Activated CD4-positive, alpha-beta memory T cell treated with anti-CD3 and anti-CD28 coated beads, Interleukin-2, amount 10 ng/mL, durations not matched to agents 7 days and 5 days (primary cell): ENCODE measurements around the gene FAM180A. TPM values are rescaled to one million over a fixed set of nuclear protein-coding genes. Genes with fewer than 3 reads are reported as not detected.

Experiments
- CTCF ChIA-PET: fragments of 350-600 bp; sonication (Branson Sonifier 250); formaldehyde crosslinking; loops from one replicate; lab custom pipeline; 2021; ENCODE audit warnings: antibody characterized with exemption, inconsistent platforms; lab: Charles Lee
- POLR2A ChIA-PET: fragments of 350-600 bp; sonication (Branson Sonifier 250); formaldehyde crosslinking; loops from one replicate; lab custom pipeline; 2021; ENCODE audit warnings: antibody characterized with exemption; lab: Charles Lee
- DNase-seq: peaks from one replicate; pipeline ENCODE4 v3.0.0-alpha.2; 2020
- H3K27ac Mint-ChIP-seq: one replicate; pipeline ENCODE4 v1.8.0; 2021; ENCODE audit warnings: mild to moderate bottlenecking, mixed read lengths
- H3K27me3 Mint-ChIP-seq: one replicate; pipeline ENCODE4 v1.8.0; 2021; ENCODE audit warnings: mixed read lengths
- H3K36me3 Mint-ChIP-seq: one replicate; pipeline ENCODE4 v1.8.0; 2021; ENCODE audit warnings: low read depth, mixed read lengths
- H3K4me1 Mint-ChIP-seq: one replicate; pipeline ENCODE4 v1.8.0; 2021; ENCODE audit warnings: mixed read lengths
- H3K4me3 Mint-ChIP-seq: one replicate; pipeline ENCODE4 v1.8.0; 2021; ENCODE audit warnings: mild to moderate bottlenecking, mixed read lengths
- H3K9me3 Mint-ChIP-seq: one replicate; pipeline ENCODE4 v1.8.0; 2021; ENCODE audit warnings: mixed read lengths
- total RNA-seq, 2 experiments: library from RNA; stranded (reverse); gene quantifications; one replicate each; pipeline ENCODE4 v1.2.3, GENCODE V29; 2021

FAM180A gene
- total RNA-seq: not detected

GRCh38 chr7:135748770-135749169, at the start of gene FAM180A:
FAM180A (minus strand) TSS chr7:135748813; CDS start chr7:135748580, 233 bp downstream.
- Mint-ChIP-seq H3K4me1 (no peaks in the 10 kb centered on the region), H3K9me3 (no peaks in the 10 kb centered on the region), H3K4me3 (no peak within 1 kb of the TSS), H3K27ac (no peak within 1 kb of the TSS), H3K36me3 (no peaks in the 10 kb centered on the region), H3K27me3 (peaks cover 1% of the 10 kb centered on the region)
- ChIA-PET CTCF (no interaction called here), POLR2A (no interaction called here)
- DNase-seq: no peak

GRCh38 chr7:135798095-135798494, 49.5 kb upstream of the FAM180A start:
- POLR2A ChIA-PET: no interaction called here
- no peaks in the 10 kb centered on the region for H3K9me3 Mint-ChIP-seq
- peaks cover 3% of the 10 kb centered on the region for H3K27me3 Mint-ChIP-seq
- peaks cover 5% of the 10 kb centered on the region for H3K4me1 Mint-ChIP-seq
- no peak overlapping the region for H3K4me3 Mint-ChIP-seq
- H3K36me3 Mint-ChIP-seq: no peaks in the 10 kb centered on the region
- CTCF ChIA-PET: interaction anchor here (6.3 kb wide), 1 partner anchor 211 kb away, joined by 47 read pairs; no protein-coding TSS in a partner anchor
- DNase-seq: no peak
- no peak overlapping the region for H3K27ac Mint-ChIP-seq

GRCh38 chr7:135795846-135796570, 47.4 kb upstream of the FAM180A start:
- H3K4me1 Mint-ChIP-seq: peaks cover 2% of the 10 kb centered on the region
- ChIA-PET CTCF (no interaction called here), POLR2A (no interaction called here)
- H3K27ac Mint-ChIP-seq: no peak overlapping the region
- H3K9me3 Mint-ChIP-seq: no peaks in the 10 kb centered on the region
- H3K27me3 Mint-ChIP-seq: peaks cover 3% of the 10 kb centered on the region
- H3K36me3 Mint-ChIP-seq: no peaks in the 10 kb centered on the region
- no peak overlapping the region for H3K4me3 Mint-ChIP-seq
- DNase-seq: no peak

GRCh38 chr7:135793841-135794240, 45.2 kb upstream of the FAM180A start:
- no peaks in the 10 kb centered on the region for H3K36me3 Mint-ChIP-seq
- no peaks in the 10 kb centered on the region for H3K4me1 Mint-ChIP-seq

DNA sequence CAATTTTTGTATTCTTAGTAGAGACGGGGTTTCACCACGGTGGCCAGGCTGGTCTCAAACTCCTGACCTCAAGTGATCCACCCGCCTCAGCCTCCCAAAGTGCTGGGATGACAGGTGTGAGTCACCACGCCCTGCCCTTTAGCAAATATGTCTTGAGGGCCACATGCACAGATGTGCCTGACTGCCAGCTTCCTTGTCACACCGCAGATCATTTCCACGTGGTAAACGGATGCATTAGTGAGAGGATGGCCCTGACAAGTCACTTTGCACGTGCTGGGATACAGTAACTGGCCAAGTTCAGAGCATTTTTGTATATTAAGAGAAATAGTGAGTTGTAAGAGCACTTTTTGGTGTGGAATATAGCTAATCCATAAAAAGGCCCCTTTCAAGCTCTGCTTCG, 44.3 kb upstream of the FAM180A start:
- H3K9me3 Mint-ChIP-seq: no peaks in the 10 kb centered on the region
- H3K27ac Mint-ChIP-seq: no peak overlapping the region
- ChIA-PET POLR2A (no interaction called here), CTCF (no interaction called here)
- DNase-seq: no peak
- no peaks in the 10 kb centered on the region for H3K36me3 Mint-ChIP-seq
- no peak overlapping the region for H3K4me3 Mint-ChIP-seq
- peaks cover 4% of the 10 kb centered on the region for H3K27me3 Mint-ChIP-seq
- no peaks in the 10 kb centered on the region for H3K4me1 Mint-ChIP-seq

More at GRCh38 chr7:135793841-135794240, 45.2 kb upstream of the FAM180A start:
- H3K27me3 Mint-ChIP-seq: no peaks in the 10 kb centered on the region
- H3K9me3 Mint-ChIP-seq: no peaks in the 10 kb centered on the region
- DNase-seq: no peak
- no peak overlapping the region for H3K4me3 Mint-ChIP-seq
- ChIA-PET POLR2A (no interaction called here), CTCF (interaction anchor here (1.3 kb wide), 1 partner anchor 8 kb away, joined by 3 read pairs; no protein-coding TSS in a partner anchor)
- H3K27ac Mint-ChIP-seq: no peak overlapping the region

DNA sequence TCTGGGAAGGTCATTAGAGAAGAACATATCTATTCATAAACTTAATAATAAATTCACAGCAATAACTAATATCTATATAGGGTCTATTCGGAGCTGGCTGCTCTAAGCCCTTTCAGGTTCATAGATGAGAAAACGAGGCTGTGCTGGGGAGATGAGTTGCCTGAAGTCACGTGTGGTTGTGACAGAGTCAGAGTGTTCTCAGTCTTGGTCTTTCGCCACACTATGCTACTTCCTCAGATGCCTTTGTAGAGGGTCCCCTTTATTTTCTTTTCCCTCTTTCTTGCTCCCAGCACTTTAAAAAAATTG, 43.7 kb upstream of the FAM180A start:
- Mint-ChIP-seq H3K4me1 (no peaks in the 10 kb centered on the region), H3K9me3 (no peaks in the 10 kb centered on the region), H3K36me3 (no peaks in the 10 kb centered on the region), H3K27me3 (peaks cover 4% of the 10 kb centered on the region), H3K4me3 (no peak overlapping the region), H3K27ac (no peak overlapping the region)
- ChIA-PET CTCF (no interaction called here), POLR2A (no interaction called here)
- DNase-seq: no peak

GRCh38 chr7:135791543-135792362, 43.1 kb upstream of the FAM180A start:
- ChIA-PET POLR2A (no interaction called here), CTCF (no interaction called here)
- DNase-seq: no peak
- peaks cover 5% of the 10 kb centered on the region for H3K27me3 Mint-ChIP-seq
- H3K9me3 Mint-ChIP-seq: no peaks in the 10 kb centered on the region
- no peak overlapping the region for H3K4me3 Mint-ChIP-seq
- no peak overlapping the region for H3K27ac Mint-ChIP-seq
- H3K36me3 Mint-ChIP-seq: no peaks in the 10 kb centered on the region
- H3K4me1 Mint-ChIP-seq: no peaks in the 10 kb centered on the region

DNA sequence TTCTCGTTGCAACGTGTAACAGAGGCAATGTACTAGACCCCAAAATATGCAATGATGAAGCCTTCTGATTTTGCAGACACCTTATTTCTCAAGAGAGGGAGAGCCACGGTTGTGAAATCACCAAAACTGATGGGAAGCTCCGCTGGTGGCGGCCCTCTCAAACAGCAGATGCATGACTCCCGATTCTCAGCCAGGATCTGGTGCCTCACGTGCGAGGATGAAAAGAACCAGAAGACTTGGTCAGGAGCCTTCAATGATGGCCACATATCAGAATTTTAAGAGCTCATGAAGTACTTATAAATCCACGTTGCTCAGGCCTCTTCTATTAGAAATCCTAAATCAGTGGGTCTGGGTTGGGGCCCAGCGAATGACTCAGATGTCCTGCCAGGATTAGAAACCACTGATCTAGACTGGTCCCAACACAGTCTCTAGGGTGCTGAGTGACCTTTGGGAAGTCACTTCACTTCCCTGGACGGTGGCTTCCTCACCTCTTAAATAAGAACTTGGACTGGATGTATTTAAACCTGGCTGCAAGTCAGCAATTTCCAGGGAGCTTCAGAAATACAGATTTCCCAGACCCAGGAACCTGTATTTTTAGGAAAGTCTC, 41.9 kb upstream of the FAM180A start:
- Mint-ChIP-seq H3K4me3 (no peak overlapping the region), H3K27me3 (peaks cover 8% of the 10 kb centered on the region), H3K27ac (no peak overlapping the region), H3K9me3 (no peaks in the 10 kb centered on the region), H3K36me3 (no peaks in the 10 kb centered on the region), H3K4me1 (no peaks in the 10 kb centered on the region)
- ChIA-PET CTCF (no interaction called here), POLR2A (no interaction called here)
- DNase-seq: no peak

DNA sequence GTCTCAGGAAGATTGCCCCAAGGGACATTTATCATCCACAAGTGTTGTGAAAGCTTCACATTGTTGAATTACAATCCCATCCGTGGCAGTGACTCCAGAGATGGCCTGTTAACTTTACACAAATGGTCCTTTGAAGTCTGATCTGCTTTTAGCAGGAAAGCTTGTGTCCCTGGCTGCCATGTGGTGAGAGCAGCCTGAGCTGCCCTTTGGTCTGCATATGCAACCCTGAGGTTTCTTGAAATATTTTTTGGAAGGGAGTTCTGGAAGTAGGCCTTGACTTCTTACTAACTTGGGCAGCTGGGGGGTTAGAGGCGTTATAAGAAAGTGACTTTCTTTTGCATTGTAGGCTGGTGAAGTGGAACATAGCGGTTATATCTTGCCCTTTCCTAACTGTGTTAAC, 41.3 kb upstream of the FAM180A start:
- Mint-ChIP-seq H3K27me3 (peaks cover 8% of the 10 kb centered on the region), H3K4me1 (no peaks in the 10 kb centered on the region), H3K9me3 (no peaks in the 10 kb centered on the region), H3K27ac (no peak overlapping the region), H3K36me3 (no peaks in the 10 kb centered on the region), H3K4me3 (no peak overlapping the region)
- ChIA-PET POLR2A (no interaction called here), CTCF (no interaction called here)
- no peak for DNase-seq

DNA sequence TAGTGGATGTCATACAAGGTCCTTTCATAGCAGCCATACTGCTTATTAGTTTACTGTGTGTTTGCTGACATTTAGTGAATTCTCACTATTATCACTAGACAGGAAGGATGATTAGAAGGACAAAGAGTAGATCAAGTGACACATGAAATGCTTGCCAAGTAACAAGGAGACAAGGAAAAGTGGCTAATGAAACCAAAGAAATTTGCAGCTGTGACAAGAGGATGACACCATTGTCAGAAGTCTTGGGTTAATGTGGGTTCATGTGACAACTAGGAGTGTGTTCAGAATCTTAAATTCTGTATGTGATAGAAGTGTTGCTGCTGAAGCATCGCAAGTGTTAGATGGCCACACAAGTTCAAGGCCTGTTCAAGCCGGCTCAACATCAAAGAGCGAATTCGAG, 40.8 kb upstream of the FAM180A start:
- Mint-ChIP-seq H3K27ac (no peak overlapping the region), H3K27me3 (peaks cover 8% of the 10 kb centered on the region), H3K36me3 (no peaks in the 10 kb centered on the region), H3K4me1 (no peaks in the 10 kb centered on the region), H3K9me3 (no peaks in the 10 kb centered on the region), H3K4me3 (no peak overlapping the region)
- DNase-seq: no peak
- ChIA-PET CTCF (no interaction called here), POLR2A (no interaction called here)

GRCh38 chr7:135786911-135787310, 38.3 kb upstream of the FAM180A start:
- no peak overlapping the region for H3K27ac Mint-ChIP-seq
- no peaks in the 10 kb centered on the region for H3K36me3 Mint-ChIP-seq
- DNase-seq: no peak
- H3K9me3 Mint-ChIP-seq: no peaks in the 10 kb centered on the region
- no peaks in the 10 kb centered on the region for H3K4me1 Mint-ChIP-seq
- H3K27me3 Mint-ChIP-seq: peaks cover 11% of the 10 kb centered on the region
- CTCF ChIA-PET: no interaction called here
- no peak overlapping the region for H3K4me3 Mint-ChIP-seq
- POLR2A ChIA-PET: no interaction called here

DNA sequence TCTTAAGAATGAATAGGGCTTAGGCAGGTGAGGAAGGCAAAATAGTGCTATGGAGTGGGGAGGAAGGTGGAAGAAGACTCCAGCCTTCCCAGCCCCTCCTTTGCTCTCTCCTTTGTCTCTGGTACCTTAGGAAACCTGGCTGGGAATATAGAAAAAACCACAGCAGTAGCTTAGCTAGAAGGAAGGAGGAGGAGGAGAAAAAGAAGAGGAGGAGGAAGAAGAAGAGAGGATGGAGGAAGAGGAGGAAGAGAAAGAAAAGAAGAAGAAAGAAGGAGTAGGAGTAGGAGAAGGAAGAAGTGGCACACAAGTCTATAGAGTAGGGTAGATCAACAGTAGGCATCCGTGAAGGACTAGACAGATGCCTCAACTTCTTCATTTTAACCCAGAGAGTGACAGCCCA, 36.5 kb upstream of the FAM180A start:
- ChIA-PET POLR2A (no interaction called here), CTCF (no interaction called here)
- no peak overlapping the region for H3K4me3 Mint-ChIP-seq
- DNase-seq: no peak
- H3K4me1 Mint-ChIP-seq: no peaks in the 10 kb centered on the region
- no peaks in the 10 kb centered on the region for H3K36me3 Mint-ChIP-seq
- H3K27ac Mint-ChIP-seq: no peak overlapping the region
- no peaks in the 10 kb centered on the region for H3K9me3 Mint-ChIP-seq
- peaks cover 11% of the 10 kb centered on the region for H3K27me3 Mint-ChIP-seq

DNA sequence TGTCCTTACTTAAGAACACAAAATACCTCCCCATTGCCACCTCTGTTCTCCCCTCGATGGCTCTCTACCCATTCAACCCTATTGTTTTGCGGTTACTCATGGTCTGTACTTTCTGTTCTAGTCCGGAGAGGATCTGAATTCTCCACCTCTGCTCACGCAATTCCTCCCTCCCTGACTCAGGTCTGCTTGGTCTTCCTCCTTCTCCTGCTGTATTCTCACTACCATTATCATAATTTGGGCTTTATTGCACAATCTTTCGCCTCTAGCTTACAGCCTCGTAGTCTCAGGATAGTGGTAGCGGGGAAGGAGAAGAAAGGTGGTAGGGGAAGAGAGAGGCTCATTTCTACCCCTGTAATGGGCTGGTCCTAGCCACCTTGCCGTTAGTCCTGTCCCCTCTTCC, 35.4 kb upstream of the FAM180A start:
- H3K4me3 Mint-ChIP-seq: no peak overlapping the region
- CTCF ChIA-PET: no interaction called here

More for the DNA sequence above, 35.4 kb upstream of the FAM180A start:
- Mint-ChIP-seq H3K4me1 (no peaks in the 10 kb centered on the region), H3K36me3 (no peaks in the 10 kb centered on the region), H3K27me3 (peaks cover 13% of the 10 kb centered on the region), H3K27ac (no peak overlapping the region), H3K9me3 (no peaks in the 10 kb centered on the region)
- no peak for DNase-seq
- POLR2A ChIA-PET: no interaction called here
